Measurements from ENCODE around the gene SAMD14. TPM values are rescaled to one million over a fixed set of nuclear protein-coding genes. Genes with fewer than 3 reads are reported as not detected.

SAMD14 gene
- total RNA-seq, 1 donor from 2014 or later = 2.4 TPM

DNA sequence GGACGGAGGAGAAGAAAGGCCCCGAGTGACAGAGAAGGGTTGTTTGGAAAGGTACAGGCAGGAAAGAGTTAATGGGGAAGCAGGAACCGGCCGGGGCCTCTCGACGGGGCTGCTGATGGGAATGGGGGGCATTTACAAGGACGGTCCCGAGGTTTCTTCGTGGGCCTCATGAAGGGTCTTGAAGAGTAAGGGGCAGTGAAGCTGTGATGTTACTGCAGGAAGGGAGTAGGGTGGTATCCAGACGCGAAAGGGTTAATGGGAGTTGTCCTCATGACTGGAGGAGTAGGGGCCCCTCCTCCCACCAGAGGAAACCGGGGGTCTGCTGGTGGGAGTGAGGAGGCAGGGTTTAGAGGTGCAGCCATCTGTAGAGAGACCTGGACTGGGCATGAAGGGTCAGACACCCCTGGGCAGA, 34.3 kb downstream of the SAMD14 start:
- peak overlapping the region; percentile 79 for H3K27ac Mint-ChIP-seq
- intact Hi-C loops (cut with micrococcal nuclease) = loop anchor here (2.0 to 5.0 kb wide), 3 partner anchors 57 to 69 kb away; partner anchors contain the start of gene PPP1R9B
- H3K4me1 Mint-ChIP-seq (ENCODE audit: low read depth) = peaks cover 13% of the 10 kb centered on the region
- no peaks in the 10 kb centered on the region for H3K36me3 Mint-ChIP-seq (ENCODE audit: low read depth)
- H3K9me3 Mint-ChIP-seq = no peaks in the 10 kb centered on the region
- no peaks in the 10 kb centered on the region for H3K27me3 Mint-ChIP-seq (ENCODE audit: low read depth)
- peak overlapping the region; percentile 86 for H3K4me3 Mint-ChIP-seq (ENCODE audit: low read depth)
- no peak for DNase-seq (ENCODE audit: low spot score)

DNA sequence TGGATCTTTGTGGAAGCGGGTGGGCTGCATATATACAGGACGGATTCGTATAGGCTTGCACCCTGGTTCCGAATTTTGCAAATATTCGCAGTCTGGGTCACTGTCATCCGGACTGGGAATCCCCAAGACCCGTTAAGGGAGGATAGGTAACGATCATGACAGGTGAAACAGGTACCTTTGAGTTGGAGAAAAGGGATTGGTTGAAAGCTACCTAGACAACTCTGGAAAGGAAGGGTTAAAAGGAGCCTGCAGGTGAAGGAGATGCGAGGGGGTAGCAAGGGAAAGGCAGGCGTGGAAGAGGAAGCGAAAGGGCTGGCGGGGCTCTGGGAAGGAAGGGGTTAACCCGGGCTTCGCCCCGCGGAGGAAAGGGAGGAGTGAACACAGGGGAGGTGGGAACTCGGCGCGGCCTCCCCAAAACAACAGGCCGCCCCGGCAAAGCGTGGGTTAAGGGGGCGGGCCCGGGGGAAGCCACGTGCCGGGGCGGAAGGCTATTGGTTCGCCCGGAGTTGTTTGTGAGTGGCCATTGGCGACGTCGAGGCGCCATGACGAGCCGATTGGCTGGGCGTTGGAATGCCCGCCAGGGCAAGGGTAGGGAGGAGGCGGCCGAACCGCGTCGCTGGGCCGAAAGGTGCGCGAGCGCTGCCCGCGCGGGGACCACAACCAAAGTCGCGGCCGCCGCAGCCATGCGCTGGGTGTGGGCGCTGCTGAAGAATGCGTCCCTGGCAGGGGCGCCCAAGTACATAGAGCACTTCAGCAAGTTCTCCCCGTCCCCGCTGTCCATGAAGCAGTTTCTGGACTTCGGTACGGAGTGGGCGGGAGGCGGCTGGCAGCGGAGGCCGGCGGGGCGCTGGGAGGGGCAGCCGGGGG, 35.0 kb downstream of the SAMD14 start, which contains the start of gene PDK2:
TSS of gene PDK2 (plus strand) at position 599 of the 867 bp plus-strand sequence. CDS start at position 684, 85 bp downstream.
- H3K27me3 Mint-ChIP-seq (ENCODE audit: low read depth) = no peaks in the 10 kb centered on the region
- H3K27ac Mint-ChIP-seq = peak within 1 kb of the TSS; percentile 79
- H3K9me3 Mint-ChIP-seq = no peaks in the 10 kb centered on the region
- H3K36me3 Mint-ChIP-seq (ENCODE audit: low read depth) = no peaks in the 10 kb centered on the region
- DNase-seq (ENCODE audit: low spot score) = peak; percentile 95
- intact Hi-C loops (cut with micrococcal nuclease) = loop anchor here (2.0 to 5.0 kb wide), 4 partner anchors 57 to 202 kb away; partner anchors contain the start of gene PPP1R9B
- H3K4me1 Mint-ChIP-seq (ENCODE audit: low read depth) = peaks cover 13% of the 10 kb centered on the region
- H3K4me3 Mint-ChIP-seq (ENCODE audit: low read depth) = peak within 1 kb of the TSS; percentile 86

DNA sequence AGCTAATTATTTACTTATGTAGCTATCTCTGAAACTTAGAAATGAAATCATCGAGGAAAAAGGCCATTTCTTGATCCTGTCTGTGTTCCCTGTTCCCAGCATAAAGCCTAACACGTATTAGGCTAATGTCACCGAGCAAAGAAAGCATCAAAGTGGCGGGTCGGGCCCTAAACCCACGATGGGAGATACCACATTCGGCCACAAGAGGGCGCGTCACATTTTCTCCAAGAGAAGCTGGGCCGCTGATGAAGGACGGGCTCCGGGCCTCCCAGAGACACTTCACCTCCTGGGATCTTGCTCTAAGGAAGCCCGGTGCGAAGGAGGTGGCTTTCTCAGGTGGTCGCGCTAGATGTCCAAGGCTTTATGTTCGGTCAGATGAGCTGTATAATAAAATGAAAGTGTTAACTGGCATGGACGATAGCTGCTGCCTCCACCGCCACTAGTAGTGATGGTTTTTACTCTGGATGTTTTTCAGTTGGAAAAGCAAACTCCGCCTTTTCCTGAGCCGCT, 35.7 kb downstream of the SAMD14 start:
- H3K9me3 Mint-ChIP-seq = no peaks in the 10 kb centered on the region
- intact Hi-C loops (cut with micrococcal nuclease) = loop anchor here (2.0 to 5.0 kb wide), 3 partner anchors 67 to 203 kb away; no protein-coding TSS in a partner anchor
- H3K4me1 Mint-ChIP-seq (ENCODE audit: low read depth) = peaks cover 13% of the 10 kb centered on the region
- H3K27me3 Mint-ChIP-seq (ENCODE audit: low read depth) = no peaks in the 10 kb centered on the region
- H3K27ac Mint-ChIP-seq = peak overlapping the region; percentile 79
- no peaks in the 10 kb centered on the region for H3K36me3 Mint-ChIP-seq (ENCODE audit: low read depth)
- peak overlapping the region; percentile 86 for H3K4me3 Mint-ChIP-seq (ENCODE audit: low read depth)
- DNase-seq (ENCODE audit: low spot score) = peak; percentile 79

DNA sequence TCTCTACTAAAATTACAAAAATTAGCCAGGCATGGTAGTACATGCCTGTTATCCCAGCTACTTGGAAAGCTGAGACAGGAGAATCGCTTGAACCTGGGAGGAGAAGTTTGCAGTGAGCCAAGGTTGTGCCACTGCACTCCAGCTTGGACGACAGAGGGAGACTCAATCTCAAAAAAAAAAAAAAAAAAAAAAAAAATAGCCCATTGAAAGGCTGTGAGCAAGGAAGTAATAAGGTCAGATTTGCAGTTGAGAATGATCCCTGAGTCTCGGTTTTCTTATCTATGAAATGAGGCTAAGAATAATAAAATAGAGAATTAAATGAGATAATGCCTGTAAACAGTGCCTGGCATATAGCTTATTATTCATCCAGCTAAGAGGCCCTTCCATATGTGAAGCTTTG, 36.2 kb downstream of the SAMD14 start:
- Mint-ChIP-seq H3K4me3 (ENCODE audit: low read depth) (no peak overlapping the region), H3K27me3 (ENCODE audit: low read depth) (no peaks in the 10 kb centered on the region), H3K4me1 (ENCODE audit: low read depth) (peaks cover 13% of the 10 kb centered on the region), H3K27ac (no peak overlapping the region), H3K36me3 (ENCODE audit: low read depth) (no peaks in the 10 kb centered on the region), H3K9me3 (no peaks in the 10 kb centered on the region)
- DNase-seq (ENCODE audit: low spot score) = no peak
- intact Hi-C loops (cut with micrococcal nuclease) = loop anchor here (2.0 to 5.0 kb wide), 3 partner anchors 67 to 203 kb away; no protein-coding TSS in a partner anchor

DNA sequence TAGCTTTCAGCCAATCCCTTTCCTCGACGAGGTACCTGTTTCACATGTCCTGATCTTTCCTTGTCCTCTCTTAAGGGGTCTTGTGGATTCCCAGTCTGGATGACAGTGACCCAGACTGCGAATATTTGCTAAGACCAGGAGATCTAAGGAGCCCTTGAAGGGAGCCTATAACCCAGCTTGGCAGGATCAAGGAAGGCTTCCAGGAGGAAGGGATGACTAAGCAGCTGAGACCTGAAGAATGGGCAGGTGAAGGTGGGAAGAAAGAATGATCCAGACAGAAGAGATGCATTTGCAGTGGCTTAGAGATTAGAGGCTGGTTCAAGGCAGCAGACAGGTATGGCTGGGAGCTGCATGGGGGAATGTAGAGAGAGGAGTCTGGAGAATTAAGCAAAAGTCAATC, 36.7 kb downstream of the SAMD14 start:
- Mint-ChIP-seq H3K27ac (no peak overlapping the region), H3K4me1 (ENCODE audit: low read depth) (peaks cover 13% of the 10 kb centered on the region), H3K36me3 (ENCODE audit: low read depth) (no peaks in the 10 kb centered on the region), H3K4me3 (ENCODE audit: low read depth) (no peak overlapping the region), H3K9me3 (no peaks in the 10 kb centered on the region), H3K27me3 (ENCODE audit: low read depth) (no peaks in the 10 kb centered on the region)
- DNase-seq (ENCODE audit: low spot score) = no peak
- intact Hi-C loops (cut with micrococcal nuclease) = loop anchor here (5.0 kb wide), 1 partner anchor 204 kb away; no protein-coding TSS in a partner anchor

DNA sequence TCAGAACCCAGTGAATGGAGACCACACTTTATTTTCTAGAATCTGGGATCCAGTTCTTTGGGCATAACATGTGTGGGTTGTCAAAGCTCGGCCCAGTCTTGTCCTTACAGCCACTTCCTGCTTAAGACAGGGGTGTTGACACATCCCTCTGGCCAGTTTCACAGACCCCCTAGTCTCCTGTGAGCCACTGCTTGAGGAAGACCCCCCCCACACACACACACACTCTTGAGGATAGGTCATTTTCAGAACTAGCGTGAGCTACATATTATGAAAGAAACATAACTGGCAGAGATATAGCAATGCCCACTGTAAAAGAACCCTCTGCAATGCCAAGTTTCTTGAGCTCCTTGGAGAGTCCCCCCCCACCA, 38.1 kb downstream of the SAMD14 start:
- DNase-seq (ENCODE audit: low spot score) = no peak
- Mint-ChIP-seq H3K4me3 (ENCODE audit: low read depth) (no peak overlapping the region), H3K4me1 (ENCODE audit: low read depth) (peaks cover 13% of the 10 kb centered on the region), H3K27me3 (ENCODE audit: low read depth) (no peaks in the 10 kb centered on the region), H3K9me3 (no peaks in the 10 kb centered on the region), H3K27ac (no peak overlapping the region), H3K36me3 (ENCODE audit: low read depth) (no peaks in the 10 kb centered on the region)
- intact Hi-C loops (cut with micrococcal nuclease) = loop anchor here (5.0 kb wide), 1 partner anchor 205 kb away; no protein-coding TSS in a partner anchor

DNA sequence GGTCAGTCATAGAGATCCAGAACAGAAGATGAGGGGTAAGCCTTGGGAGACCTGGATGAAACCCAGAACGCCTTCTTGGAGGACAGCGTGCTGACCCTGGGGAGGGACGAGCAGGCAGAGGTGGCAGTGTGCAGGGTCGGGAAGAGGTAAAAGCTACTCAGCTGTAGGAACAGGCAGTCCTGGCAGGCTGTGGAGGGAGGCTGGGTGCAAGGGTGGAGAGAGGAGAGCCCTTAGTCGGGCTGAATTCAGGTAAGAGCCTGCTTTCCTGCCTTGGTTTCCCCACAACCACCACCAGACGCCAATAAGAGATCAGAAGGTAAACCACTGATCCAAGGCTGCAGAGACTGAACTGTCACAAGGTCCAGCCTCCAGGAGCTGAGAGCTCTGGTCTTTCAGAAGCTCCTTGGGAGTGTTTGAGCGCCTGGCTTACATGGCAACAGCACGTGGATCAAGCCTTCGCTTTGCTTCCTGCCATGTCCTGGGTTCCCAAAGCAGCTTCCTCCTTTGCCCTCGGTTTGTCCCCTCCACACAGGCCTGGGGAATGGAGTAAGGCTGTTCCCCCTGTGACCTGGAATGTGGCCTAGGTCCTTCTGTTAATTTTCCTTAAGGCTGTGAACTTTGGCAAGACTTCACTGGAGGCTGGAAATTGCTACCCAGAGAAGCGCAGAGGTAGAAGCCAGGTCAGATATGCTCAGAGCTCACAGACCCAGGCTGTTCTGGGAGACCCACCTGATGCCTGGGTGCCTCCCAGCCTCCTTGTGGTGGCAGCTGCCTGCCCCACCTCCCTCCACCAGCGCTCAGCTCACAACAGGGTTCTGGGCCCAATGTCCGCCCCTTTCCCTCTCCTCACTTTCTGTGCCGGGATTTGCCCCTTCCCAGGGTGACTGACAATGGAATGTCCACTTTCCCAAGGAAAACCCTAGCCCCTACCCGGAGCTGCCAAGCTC, 38.7 kb downstream of the SAMD14 start:
- Mint-ChIP-seq H3K27me3 (ENCODE audit: low read depth) (no peaks in the 10 kb centered on the region), H3K4me1 (ENCODE audit: low read depth) (peaks cover 13% of the 10 kb centered on the region), H3K4me3 (ENCODE audit: low read depth) (no peak overlapping the region), H3K36me3 (ENCODE audit: low read depth) (no peaks in the 10 kb centered on the region), H3K27ac (no peak overlapping the region), H3K9me3 (no peaks in the 10 kb centered on the region)
- no peak for DNase-seq (ENCODE audit: low spot score)
- intact Hi-C loops (cut with micrococcal nuclease) = loop anchor here (5.0 kb wide), 1 partner anchor 206 kb away; no protein-coding TSS in a partner anchor

DNA sequence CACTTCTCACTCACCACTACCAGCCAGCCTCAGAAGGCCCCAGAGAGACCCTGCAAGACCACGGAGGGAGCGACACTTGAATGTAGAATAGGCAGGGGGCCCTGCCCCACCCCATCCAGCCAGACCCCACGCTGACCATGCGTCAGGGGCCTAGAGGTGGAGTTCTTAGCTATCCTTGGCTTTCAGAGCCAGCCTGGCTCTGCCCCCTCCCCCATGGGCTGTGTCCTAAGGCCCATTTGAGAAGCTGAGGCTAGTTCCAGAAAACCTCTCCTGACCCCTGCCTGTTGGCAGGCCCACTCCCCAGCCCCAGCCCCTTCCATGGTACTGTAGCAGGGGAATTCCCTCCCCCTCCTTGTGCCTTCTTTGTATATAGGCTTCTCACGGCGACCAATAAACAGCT, 39.9 kb downstream of the SAMD14 start:
- Mint-ChIP-seq H3K27me3 (ENCODE audit: low read depth) (no peaks in the 10 kb centered on the region), H3K4me3 (ENCODE audit: low read depth) (no peak overlapping the region), H3K4me1 (ENCODE audit: low read depth) (peaks cover 5% of the 10 kb centered on the region), H3K9me3 (no peaks in the 10 kb centered on the region), H3K27ac (no peak overlapping the region), H3K36me3 (ENCODE audit: low read depth) (no peaks in the 10 kb centered on the region)
- DNase-seq (ENCODE audit: low spot score) = no peak
- intact Hi-C loops (cut with micrococcal nuclease) = loop anchor here (5.0 kb wide), 1 partner anchor 207 kb away; no protein-coding TSS in a partner anchor

DNA sequence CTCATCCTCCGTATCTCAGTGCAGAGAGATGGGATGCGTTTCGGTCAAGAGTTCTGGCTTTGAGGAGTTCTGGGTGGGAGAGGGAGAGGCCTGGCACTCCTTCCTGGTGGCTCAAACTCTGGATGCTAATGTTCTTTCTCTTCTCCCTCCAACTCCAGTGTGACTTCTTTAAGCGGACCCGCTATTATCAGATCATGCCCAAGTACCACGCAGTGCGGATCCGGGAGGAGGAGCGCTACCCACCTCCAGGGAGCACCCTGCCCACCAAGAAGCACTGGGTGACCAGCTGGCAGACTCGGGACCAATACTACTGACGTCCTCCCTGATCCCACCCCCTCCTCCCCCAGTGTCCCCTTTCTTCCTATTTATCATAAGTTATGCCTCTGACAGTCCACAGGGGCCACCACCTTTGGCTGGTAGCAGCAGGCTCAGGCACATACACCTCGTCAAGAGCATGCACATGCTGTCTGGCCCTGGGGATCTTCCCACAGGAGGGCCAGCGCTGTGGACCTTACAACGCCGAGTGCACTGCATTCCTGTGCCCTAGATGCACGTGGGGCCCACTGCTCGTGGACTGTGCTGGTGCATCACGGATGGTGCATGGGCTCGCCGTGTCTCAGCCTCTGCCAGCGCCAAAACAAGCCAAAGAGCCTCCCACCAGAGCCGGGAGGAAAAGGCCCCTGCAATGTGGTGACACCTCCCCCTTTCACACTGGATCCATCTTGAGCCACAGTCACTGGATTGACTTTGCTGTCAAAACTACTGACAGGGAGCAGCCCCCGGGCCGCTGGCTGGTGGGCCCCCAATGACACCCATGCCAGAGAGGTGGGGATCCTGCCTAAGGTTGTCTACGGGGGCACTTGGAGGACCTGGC, 40.8 kb downstream of the SAMD14 start:
- Mint-ChIP-seq H3K4me3 (ENCODE audit: low read depth) (no peak overlapping the region), H3K4me1 (ENCODE audit: low read depth) (no peaks in the 10 kb centered on the region), H3K36me3 (ENCODE audit: low read depth) (no peaks in the 10 kb centered on the region), H3K27ac (no peak overlapping the region), H3K27me3 (ENCODE audit: low read depth) (no peaks in the 10 kb centered on the region), H3K9me3 (no peaks in the 10 kb centered on the region)
- intact Hi-C loops (cut with micrococcal nuclease) = no loop called here
- no peak for DNase-seq (ENCODE audit: low spot score)

DNA sequence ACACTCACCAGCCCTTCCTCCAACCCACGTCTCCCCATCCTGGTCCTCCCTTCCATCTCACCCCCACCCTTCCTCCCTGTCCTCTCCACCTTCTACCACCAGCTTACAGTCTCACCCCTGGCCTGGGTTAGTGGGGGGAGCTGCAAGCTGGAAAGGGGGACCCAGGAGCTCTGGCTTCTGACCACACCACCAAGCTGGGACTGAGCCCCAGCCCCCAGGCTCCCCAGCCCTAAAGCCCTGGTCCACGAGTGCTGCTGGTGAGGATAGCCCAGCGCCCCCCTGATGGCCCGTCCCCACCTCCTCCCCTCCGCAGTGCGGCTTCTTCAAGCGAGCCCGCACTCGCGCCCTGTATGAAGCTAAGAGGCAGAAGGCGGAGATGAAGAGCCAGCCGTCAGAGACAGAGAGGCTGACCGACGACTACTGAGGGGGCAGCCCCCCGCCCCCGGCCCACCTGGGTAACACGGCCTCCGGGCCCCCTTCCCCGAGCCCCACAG, 42.0 kb downstream of the SAMD14 start:
- H3K4me3 Mint-ChIP-seq (ENCODE audit: low read depth) = no peak overlapping the region
- H3K27ac Mint-ChIP-seq = no peak overlapping the region
- no peaks in the 10 kb centered on the region for H3K27me3 Mint-ChIP-seq (ENCODE audit: low read depth)
- no peaks in the 10 kb centered on the region for H3K4me1 Mint-ChIP-seq (ENCODE audit: low read depth)
- intact Hi-C loops (cut with micrococcal nuclease) = loop anchor here (1.0 kb wide), 2 partner anchors 32 to 62 kb away; partner anchors contain the start of gene ITGA3
- H3K36me3 Mint-ChIP-seq (ENCODE audit: low read depth) = no peaks in the 10 kb centered on the region
- H3K9me3 Mint-ChIP-seq = no peaks in the 10 kb centered on the region
- no peak for DNase-seq (ENCODE audit: low spot score)

DNA sequence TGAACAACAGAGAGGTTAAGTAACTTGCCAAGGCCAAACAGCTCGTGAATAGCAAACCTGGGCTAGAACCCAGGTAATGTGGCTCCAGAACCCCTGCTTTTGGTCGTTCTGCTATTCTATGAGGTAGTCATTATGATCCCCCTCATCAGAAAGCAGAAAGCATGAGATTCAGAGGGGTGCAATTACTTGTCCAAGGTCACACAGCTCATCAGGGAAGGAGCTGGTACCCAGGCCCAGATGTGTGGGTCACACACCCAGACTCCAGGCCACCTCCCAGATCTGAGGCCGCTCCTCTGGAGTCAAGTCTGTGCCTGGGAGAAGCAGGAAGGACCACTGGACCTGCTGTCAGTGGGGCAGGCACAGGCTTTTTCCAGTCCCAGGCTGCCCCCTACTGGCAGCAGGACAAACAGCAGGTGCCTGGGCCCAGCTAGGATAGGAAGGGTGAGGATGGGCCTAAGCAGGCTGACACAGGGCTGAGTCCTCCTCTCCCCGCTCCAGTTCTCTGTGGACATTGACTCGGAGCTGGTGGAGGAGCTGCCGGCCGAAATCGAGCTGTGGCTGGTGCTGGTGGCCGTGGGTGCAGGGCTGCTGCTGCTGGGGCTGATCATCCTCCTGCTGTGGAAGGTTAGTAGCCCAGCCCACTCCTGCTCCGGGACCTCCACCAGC, 42.6 kb downstream of the SAMD14 start:
- DNase-seq (ENCODE audit: low spot score) = peak; percentile 70
- H3K36me3 Mint-ChIP-seq (ENCODE audit: low read depth) = no peaks in the 10 kb centered on the region
- no peaks in the 10 kb centered on the region for H3K27me3 Mint-ChIP-seq (ENCODE audit: low read depth)
- no peaks in the 10 kb centered on the region for H3K4me1 Mint-ChIP-seq (ENCODE audit: low read depth)
- intact Hi-C loops (cut with micrococcal nuclease) = loop anchor here (1.0 kb wide), 2 partner anchors 31 to 61 kb away; partner anchors contain the start of gene ITGA3
- no peaks in the 10 kb centered on the region for H3K9me3 Mint-ChIP-seq
- H3K4me3 Mint-ChIP-seq (ENCODE audit: low read depth) = no peak overlapping the region
- H3K27ac Mint-ChIP-seq = no peak overlapping the region
